HCEC 1CT (cell line): Measurements from ENCODE around the gene ZNF284.
A peak's percentile ranks its signal among the peaks of the same experiment; 100 is the strongest.

Source experiments
- DNase-seq: peaks from one replicate; pipeline ENCODE4 v3.0.0-alpha.2; 2017

ZNF284 gene

GRCh38 chr19:44071824-44072542 lies at the start of gene ZNF284:
ZNF284 (plus strand) TSS chr19:44072159; CDS start chr19:44076390, 4,231 bp downstream.
- DNase-seq = peak; percentile 87

- no peak for DNase-seq
Observed at GRCh38 chr19:44024900-44025216, 47.1 kb upstream of the ZNF284 start.

GRCh38 chr19:44025217-44025936 lies 46.6 kb upstream of the ZNF284 start, which contains the start of gene ZNF222:
ZNF222 (plus strand) TSS chr19:44025379; CDS start chr19:44025437, 58 bp downstream.
- peak; percentile 91 for DNase-seq

GRCh38 chr19:44026622-44027021 lies 45.3 kb upstream of the ZNF284 start:
- no peak for DNase-seq

DNA sequence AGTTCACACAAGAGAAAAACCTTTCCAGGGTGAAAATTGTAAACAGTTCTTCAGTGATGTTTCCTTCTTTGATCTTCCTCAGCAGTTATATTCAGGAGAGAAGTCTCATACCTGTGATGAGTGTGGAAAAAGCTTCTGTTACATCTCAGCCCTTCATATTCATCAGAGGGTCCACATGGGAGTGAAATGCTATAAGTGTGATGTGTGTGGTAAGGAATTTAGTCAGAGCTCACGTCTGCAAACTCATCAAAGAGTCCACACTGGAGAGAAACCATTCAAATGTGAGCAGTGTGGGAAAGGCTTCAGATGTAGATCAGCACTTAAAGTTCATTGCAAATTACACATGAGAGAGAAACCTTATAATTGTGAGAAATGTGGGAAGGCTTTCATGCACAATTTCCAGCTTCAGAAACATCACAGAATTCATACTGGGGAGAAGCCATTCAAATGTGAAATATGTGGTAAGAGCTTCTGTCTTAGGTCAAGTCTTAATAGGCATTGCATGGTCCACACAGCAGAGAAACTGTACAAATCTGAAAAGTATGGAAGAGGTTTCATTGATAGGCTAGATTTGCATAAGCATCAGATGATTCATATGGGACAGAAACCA lies 39.9 kb upstream of the ZNF284 start:
- DNase-seq = no peak

DNA sequence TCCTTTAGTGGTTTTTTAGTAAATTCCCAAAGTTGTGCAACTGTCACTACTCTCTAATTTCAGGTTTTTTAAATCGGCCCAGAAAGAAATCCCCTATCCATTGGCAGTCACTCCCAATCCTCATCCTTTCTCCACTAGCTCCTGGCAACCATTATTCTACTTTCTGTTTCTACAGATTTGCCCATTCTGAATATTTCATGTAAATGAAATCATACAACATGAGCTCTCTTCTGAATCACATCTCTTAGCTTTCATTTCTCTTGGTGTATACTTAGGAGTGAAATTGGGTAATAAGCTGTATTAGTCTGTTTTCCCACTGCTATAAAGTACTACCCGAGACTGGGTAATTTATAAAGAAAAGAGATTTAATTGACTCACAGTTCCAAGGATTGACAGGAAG lies 29.8 kb upstream of the ZNF284 start:
- no peak for DNase-seq

GRCh38 chr19:44050740-44051649 lies 21.0 kb upstream of the ZNF284 start:
- DNase-seq = no peak

- DNase-seq = peak; percentile 93
Observed at GRCh38 chr19:44051650-44052402, 20.1 kb upstream of the ZNF284 start, which contains the start of gene ZNF223. ZNF223 (plus strand) TSS chr19:44052036; CDS start chr19:44055177, 3,141 bp downstream.

GRCh38 chr19:44055870-44056269 lies 16.1 kb upstream of the ZNF284 start:
- no peak for DNase-seq

DNA sequence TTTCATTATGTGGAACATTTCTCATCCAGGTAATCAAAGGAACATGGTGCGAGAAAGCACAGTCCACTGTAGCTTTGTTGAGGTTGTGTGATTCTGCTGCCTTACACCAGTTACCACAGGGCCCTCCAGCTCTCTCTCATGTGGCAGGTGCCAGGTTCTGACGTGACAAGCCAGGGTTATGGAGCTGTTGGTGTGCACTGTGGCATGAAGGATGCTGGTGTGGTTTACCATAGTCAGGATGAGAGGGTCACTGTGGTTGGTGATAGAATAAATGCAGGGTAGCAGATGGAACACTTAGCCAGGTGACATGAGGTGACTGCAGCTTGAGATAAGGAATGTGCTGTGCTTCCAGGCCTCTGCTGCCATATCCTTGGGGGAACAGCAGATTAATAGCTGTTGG lies 12.7 kb upstream of the ZNF284 start:
- no peak for DNase-seq

GRCh38 chr19:44061038-44061437 lies 10.9 kb upstream of the ZNF284 start:
- no peak for DNase-seq

DNA sequence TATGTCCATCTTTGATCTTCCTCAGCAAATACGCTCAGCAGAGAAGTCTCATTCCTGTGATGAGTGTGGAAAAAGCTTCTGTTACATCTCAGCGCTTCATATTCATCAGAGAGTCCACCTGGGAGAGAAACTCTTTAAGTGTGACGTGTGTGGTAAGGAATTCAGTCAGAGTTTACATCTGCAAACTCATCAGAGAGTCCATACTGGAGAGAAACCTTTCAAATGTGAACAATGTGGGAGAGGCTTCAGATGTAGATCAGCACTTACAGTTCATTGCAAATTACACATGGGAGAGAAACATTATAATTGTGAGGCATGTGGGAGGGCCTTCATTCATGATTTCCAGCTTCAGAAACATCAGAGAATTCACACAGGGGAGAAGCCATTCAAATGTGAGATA lies 5.7 kb upstream of the ZNF284 start:
- DNase-seq = no peak

- no peak for DNase-seq
Observed at GRCh38 chr19:44069415-44069814, 2.5 kb upstream of the ZNF284 start.

GRCh38 chr19:44072543-44073401 lies 813 bp downstream of the ZNF284 start:
- peak; percentile 10 for DNase-seq

DNA sequence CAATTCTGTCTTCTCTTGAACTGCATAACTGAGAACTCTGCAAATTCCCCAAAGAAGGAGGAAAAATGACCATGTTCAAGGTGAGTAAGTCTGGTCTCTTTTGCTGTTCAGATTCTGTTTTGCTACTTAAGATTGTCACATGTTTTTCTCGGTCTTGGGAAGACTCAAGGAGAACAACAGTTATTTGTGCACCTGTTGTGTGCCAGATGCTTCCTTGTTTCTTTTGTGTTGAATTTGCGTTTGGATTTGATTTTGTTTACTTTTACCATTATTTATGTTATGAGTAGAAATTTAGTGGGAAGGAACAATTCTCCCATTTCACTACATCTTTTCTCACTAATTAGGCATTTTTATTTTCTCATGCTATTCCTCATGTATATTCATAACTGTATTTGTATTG lies 4.4 kb downstream of the ZNF284 start:
- no peak for DNase-seq

DNA sequence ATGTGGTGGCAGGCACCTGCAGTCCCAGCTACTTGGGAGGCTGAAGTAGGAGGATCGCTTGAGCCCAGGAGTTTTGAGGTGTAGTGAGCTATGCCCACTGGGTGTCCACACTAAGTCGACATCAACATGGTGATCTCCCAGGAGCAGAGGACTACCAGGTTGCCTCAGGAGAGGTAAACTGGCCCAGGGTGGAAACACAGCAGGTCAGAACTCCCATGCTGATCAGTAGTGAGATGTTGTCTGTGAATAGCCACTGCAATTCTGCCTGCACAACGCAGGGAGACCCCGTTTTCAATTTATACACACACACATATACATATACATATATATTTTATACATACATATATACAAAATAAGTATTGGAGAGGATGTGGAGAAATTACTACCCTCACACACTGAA lies 20.1 kb downstream of the ZNF284 start:
- DNase-seq = no peak

DNA sequence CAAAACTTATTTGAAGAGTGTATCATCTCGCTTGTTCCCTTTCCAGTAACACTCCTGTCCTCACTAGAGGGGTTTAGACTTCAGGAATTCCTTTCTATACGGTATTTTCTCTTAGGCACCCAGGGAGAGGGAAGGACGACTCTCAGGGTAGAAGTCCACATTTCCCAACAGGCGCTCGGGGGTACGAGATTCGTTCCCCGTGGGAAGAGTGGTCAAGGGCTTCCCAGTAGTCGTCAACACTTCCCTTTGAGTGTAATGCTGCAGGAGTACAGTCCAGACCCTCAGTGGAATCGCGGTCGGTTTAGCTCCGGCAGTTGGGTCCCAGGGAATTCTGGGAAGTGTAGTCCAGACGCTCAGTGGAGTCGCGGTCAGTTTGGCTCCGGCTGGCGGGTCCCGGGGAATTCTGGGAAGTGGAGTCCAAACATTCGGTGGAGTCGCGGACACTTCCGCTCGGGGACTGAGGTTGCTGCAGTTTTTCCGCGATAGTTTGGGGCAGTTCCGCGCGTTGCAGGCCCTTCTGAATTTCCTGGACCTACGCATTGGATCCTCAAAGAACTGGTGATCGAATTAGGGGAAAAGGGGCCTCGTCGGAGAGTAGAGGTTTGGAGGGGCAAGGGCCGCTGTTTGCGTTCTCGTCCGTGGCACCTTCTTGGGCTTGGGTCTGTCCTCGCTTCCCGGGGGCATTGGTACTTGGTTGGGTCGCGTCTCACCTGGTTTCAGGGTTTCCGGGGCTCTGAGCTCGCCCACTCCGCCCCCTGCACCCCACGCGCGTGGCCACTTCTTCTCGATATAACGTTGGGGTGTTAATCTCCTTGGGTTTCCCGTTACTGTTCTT lies 22.2 kb downstream of the ZNF284 start, which contains the start of gene ZNF224:
Gene ZNF224 (plus strand): TSS at position 431 of the 835 bp plus-strand sequence. CDS start 3,513 bp downstream, outside the sequence.
- peak; percentile 91 for DNase-seq

- no peak for DNase-seq
Observed at GRCh38 chr19:44107751-44108150, 35.8 kb downstream of the ZNF284 start.

DNA sequence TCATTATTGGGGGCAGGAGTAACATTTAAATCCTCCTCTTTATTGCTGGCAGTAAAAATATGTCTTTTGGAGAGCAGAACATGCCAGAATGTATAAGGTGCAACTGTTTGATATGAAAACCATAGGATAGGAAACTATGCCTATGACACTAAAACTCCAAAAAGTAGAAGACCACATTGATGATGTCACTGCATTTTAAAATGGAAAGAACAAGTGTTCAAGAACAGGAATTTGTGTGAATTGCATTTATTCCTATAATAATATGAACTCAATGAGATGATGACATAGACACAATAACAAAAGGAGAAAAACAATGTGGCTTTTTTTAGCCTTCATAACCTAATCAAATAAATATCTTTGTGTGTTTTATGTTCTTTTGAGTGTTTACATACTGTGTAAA lies 37.5 kb downstream of the ZNF284 start:
- no peak for DNase-seq

- DNase-seq = peak; percentile 77
Observed at GRCh38 chr19:44111910-44112463, 40.0 kb downstream of the ZNF284 start.
